ENCODE results near the gene CYB5R2. TPM values are rescaled to one million over a fixed set of nuclear protein-coding genes. Genes with fewer than 3 reads are reported as not detected.
"Not testable (repeated sequence)": the region's sequence is repeated elsewhere in the genome, so short reads cannot be mapped to it uniquely, and the experiment has no call there.

CYB5R2 gene
- total and polyA plus RNA-seq, 9 donors: 11.8 to 32.0 (median 20.7) TPM

DNA sequence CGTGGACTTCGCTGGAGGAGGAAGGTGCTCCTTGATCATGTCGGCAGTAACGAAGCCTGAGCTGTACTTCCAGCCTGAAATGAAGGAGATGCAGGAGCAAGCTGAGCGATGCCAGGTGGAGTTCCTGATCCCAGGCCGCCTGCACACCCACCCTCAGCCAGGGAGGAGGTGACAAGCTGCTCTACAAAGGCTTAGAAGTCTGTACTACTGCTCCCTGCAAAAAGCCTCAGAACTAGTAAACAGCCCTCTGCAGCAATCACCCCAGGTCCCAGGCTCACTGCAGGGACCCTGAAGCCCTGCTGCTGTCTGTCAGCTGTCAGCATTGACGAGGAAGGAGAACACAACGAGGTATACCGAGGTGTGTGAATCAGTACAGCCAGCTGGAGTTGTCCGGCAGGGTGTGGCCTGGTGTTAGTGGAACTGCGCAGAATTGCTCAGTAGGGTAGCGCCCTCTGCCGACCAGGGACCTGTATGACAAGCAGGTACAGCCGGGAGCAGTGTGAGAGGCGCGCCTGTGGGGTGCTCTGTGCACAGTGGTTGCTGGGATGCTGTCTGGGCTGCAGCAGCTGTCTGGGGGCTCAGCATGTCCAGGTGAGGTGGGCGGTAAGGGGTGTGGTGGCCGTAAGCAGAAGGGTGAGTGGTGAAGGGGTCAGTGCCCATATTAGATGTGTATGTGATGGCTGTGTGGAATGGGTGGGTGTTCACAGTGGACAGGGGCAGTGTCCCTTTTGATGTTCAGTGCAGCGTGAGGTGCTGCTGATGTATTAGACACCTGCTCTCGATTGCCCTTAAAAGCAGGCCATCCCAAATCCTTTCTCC is 7.6 kb downstream of the CYB5R2 start:
- Histone ChIP-seq H3K4me1 (ENCODE audit: insufficient read depth) (no peaks in the 10 kb centered on the region), H3K9me3 (no peaks in the 10 kb centered on the region), H3K4me3 (no peak overlapping the region), H3K27ac (no peak overlapping the region), H3K27me3 (no peaks in the 10 kb centered on the region), H3K36me3 (no peaks in the 10 kb centered on the region)
- intact Hi-C loops (cut with DNase I): loop anchor here in 1 of 4 donors (5.0 kb wide), 1 partner anchor 88 kb away; no protein-coding TSS in a partner anchor
- DNase-seq: peak; percentile 76 to 85 (median 84)
- no peak for TF ChIP-seq POLR2A (IDR thresholded peaks at IDR 0.05)
- TF ChIP-seq, protein P1, sequence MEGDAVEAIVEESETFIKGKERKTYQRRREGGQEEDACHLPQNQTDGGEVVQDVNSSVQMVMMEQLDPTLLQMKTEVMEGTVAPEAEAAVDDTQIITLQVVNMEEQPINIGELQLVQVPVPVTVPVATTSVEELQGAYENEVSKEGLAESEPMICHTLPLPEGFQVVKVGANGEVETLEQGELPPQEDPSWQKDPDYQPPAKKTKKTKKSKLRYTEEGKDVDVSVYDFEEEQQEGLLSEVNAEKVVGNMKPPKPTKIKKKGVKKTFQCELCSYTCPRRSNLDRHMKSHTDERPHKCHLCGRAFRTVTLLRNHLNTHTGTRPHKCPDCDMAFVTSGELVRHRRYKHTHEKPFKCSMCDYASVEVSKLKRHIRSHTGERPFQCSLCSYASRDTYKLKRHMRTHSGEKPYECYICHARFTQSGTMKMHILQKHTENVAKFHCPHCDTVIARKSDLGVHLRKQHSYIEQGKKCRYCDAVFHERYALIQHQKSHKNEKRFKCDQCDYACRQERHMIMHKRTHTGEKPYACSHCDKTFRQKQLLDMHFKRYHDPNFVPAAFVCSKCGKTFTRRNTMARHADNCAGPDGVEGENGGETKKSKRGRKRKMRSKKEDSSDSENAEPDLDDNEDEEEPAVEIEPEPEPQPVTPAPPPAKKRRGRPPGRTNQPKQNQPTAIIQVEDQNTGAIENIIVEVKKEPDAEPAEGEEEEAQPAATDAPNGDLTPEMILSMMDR (IDR thresholded peaks at IDR 0.05): peak; percentile 50 to 92 (median 82)
- WGBS, 3 donors: 49 to 52% (median 49%) methylated on average over 20 of the region's 20 CpGs

DNA sequence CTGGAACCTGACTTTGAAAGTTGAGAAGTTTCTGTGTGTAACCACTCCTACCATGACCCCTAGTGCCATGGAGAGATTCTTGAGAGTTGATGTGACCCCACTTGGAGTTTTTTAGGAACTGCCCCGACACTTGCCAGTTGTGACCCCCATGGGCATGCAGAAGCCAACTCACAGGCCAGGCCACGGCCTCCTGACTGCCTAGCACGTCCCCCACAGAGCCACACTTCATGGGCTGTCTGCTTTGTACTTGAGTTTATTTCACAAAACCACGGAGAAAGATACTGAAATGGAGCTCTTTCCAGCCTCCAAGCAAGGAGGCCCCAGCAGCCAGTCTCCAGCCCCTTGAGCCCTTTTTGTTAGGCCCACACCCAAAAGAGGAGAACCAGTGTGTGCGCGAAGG is 8.4 kb downstream of the CYB5R2 start:
- DNase-seq: no peak
- Histone ChIP-seq H3K4me1 (ENCODE audit: insufficient read depth) (no peaks in the 10 kb centered on the region), H3K4me3 (no peak overlapping the region), H3K27me3 (no peaks in the 10 kb centered on the region), H3K27ac (no peak overlapping the region), H3K9me3 (no peaks in the 10 kb centered on the region), H3K36me3 (no peaks in the 10 kb centered on the region)
- WGBS, 3 donors: 80 to 93% (median 90%) methylated on average over 6 of the region's 6 CpGs
- intact Hi-C loops (cut with DNase I): loop anchor here in 1 of 4 donors (5.0 kb wide), 1 partner anchor 88 kb away; no protein-coding TSS in a partner anchor
- TF ChIP-seq, protein P1 (IDR thresholded peaks at IDR 0.05): no peak
- no peak for TF ChIP-seq EP300 (IDR thresholded peaks at IDR 0.05)
- TF ChIP-seq POLR2A (IDR thresholded peaks at IDR 0.05): no peak

DNA sequence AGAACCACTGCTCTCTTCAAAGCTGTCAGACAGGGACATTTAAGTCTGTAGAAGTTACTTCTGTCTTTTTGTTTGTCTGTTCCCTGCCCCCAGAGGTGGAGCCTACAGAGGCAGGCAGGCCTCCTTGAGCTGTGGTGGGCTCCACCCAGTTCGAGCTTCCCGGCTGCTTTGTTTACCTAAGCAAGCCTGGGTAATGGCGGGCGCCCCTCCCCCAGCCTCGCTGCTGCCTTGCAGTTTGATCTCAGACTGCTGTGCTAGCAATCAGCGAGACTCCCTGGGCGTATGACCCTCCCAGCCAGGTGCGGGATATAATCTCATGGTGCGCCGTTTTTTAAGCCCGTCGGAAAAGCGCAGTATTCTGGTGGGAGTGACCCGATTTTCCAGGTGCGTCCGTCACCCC is 9.8 kb downstream of the CYB5R2 start:
- H3K27me3 ChIP-seq; H3K4me3 ChIP-seq; DNase-seq; H3K9me3 ChIP-seq; intact Hi-C loops (cut with DNase I); H3K4me1 ChIP-seq (ENCODE audit: insufficient read depth); H3K27ac ChIP-seq; H3K36me3 ChIP-seq: not testable (repeated sequence)
- 76 to 90% (median 78%) methylated on average over 12 to 16 of the region's 16 CpGs for WGBS, 3 donors

DNA sequence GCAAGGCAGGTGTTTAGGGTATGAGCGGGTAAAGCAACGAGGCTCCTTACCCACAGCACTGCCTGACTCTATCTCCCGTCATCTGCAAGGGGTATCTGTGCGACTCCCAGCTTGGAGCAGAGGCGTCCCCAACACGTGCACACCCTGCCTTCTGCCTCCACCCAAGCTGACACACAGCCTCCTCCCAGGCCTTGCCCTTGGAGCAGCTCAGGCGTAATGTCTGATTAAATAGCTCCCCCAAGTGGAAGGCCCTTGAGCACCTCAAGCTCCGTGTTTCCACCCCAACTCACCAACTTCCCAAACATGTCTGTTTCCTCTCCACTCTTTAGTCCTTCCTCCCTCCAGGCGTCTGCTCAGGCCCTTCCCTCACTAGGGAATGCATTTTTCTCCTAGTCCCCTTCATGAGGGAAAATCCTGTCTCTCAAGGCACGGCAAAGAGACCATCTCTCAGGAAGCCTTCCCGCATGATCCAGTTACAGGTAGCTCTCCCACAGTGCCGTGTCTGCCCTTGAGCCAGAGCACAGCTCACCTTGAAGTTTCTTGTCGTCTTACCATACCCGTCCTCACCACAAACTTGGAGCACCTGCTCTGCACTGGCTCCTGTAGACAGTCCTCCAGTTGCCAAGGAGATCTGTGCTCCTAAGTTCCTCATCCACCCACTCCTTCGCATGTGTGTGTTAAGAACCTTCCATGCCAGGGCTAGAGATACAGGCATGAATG is 15.8 kb downstream of the CYB5R2 start:
- peak; percentile 47 to 69 (median 61) for DNase-seq
- no peak overlapping the region for H3K27ac ChIP-seq
- TF ChIP-seq EP300 (IDR thresholded peaks at IDR 0.05): no peak
- no peak for TF ChIP-seq POLR2A (IDR thresholded peaks at IDR 0.05)
- TF ChIP-seq, protein P1 (IDR thresholded peaks at IDR 0.05): peak in 2 of 3 donors; percentile 42 to 47

More for the DNA sequence above, 15.8 kb downstream of the CYB5R2 start:
- Histone ChIP-seq H3K27me3 (no peaks in the 10 kb centered on the region), H3K4me1 (ENCODE audit: insufficient read depth) (no peaks in the 10 kb centered on the region), H3K9me3 (no peaks in the 10 kb centered on the region), H3K4me3 (no peak overlapping the region), H3K36me3 (no peaks in the 10 kb centered on the region)
- intact Hi-C loops (cut with DNase I): loop anchor here (2.0 to 5.0 kb wide), 2 partner anchors 85 to 87 kb away; no protein-coding TSS in a partner anchor
- WGBS, 3 donors: 55 to 62% (median 61%) methylated on average over 15 of the region's 15 CpGs
